ENCODE measurements around the gene DPM3. TPM values are rescaled to one million over a fixed set of nuclear protein-coding genes. Genes with fewer than 3 reads are reported as not detected.

DPM3 gene
- total RNA-seq, 1 donor from 2014 or later: 28.6 TPM

- no peak for TF ChIP-seq CTCF (conservative IDR thresholded peaks at IDR 0.05; ENCODE audit: low read depth, low read length)
- no peak for DNase-seq (ENCODE audit: low read depth)
- H3K4me3 ChIP-seq (ENCODE audit: low read depth, low read length): no peak overlapping the region
Measured at GRCh38 chr1:155133799-155134281, 6.5 kb downstream of the DPM3 start.

DNA sequence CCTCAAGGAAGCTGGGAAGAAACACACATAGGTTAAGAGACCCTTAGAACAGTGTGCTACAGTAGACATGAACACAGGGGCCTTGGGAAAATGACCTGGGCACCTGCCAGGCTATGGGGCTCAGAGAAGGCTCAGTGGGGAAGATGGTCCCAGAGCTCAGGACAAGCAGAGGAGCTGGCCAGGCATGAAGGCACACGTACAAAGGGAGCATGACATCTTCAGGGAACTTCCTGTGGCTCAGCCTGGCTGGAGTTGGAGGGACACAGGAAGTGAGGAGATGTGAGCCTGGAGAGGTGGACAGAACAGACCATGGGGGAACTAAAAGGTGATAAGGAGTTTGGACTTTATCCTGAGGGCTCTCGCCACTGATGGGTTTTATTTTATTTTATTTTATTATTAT is 8.5 kb downstream of the DPM3 start:
- no peak overlapping the region for H3K4me3 ChIP-seq (ENCODE audit: low read depth, low read length)
- no peak for TF ChIP-seq CTCF (conservative IDR thresholded peaks at IDR 0.05; ENCODE audit: low read depth, low read length)
- no peak for DNase-seq (ENCODE audit: low read depth)

DNA sequence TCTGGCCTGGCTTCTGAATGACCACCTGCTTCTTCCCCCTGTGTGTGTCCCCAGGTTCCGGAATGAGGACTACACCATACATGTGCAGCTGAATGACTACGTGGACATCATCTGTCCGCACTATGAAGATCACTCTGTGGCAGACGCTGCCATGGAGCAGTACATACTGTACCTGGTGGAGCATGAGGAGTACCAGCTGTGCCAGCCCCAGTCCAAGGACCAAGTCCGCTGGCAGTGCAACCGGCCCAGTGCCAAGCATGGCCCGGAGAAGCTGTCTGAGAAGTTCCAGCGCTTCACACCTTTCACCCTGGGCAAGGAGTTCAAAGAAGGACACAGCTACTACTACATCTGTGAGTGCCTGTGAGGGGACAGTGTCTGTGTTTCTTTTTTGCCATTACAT is 9.0 kb downstream of the DPM3 start:
- no peak for TF ChIP-seq CTCF (conservative IDR thresholded peaks at IDR 0.05; ENCODE audit: low read depth, low read length)
- H3K4me3 ChIP-seq (ENCODE audit: low read depth, low read length): peak overlapping the region; percentile 87
- no peak for DNase-seq (ENCODE audit: low read depth)

- H3K4me3 ChIP-seq (ENCODE audit: low read depth, low read length): peak overlapping the region; percentile 87
- TF ChIP-seq CTCF (conservative IDR thresholded peaks at IDR 0.05; ENCODE audit: low read depth, low read length): no peak
- no peak for DNase-seq (ENCODE audit: low read depth)
Measured at GRCh38 chr1:155130272-155131006, 9.9 kb downstream of the DPM3 start.

DNA sequence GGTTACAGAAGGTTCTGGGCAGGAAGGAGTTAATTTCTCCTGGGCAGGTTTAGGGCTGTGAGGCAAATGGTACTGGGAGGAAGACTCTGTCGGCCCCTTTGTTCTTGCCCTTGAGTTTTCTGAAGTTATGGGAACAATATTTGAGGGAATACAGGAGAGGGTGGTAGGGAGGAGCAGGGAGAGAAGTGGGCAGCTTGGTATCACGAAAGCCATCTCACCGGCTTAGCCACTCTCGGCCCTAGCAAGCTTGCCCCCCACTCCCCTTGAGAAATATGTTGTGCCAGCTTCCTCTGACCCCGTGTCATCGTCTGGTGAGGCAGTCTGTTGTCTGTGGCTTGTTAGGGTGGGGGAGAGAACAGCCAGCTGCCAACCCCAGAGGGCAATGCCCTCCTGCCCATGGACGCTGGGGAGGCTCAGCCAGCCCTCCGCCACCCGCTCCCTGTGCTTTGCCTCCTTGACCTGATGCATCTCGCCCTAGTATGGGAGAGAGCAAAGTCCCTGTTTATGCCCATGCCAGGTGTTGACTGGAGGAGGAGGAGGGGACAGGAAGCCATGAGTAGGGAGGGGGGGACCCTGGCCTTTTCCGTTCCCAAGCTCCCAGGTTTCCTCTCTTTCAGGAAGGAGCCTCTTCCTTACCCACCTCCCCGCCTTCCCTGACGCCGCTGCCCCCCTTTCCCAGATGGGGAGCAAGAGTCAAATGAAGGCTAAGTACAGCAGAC is 11.4 kb downstream of the DPM3 start:
- no peak for DNase-seq (ENCODE audit: low read depth)
- TF ChIP-seq CTCF (conservative IDR thresholded peaks at IDR 0.05; ENCODE audit: low read depth, low read length): no peak
- H3K4me3 ChIP-seq (ENCODE audit: low read depth, low read length): peak overlapping the region; percentile 87

GRCh38 chr1:155127967-155128754 is 12.2 kb downstream of the DPM3 start:
- H3K4me3 ChIP-seq (ENCODE audit: low read depth, low read length): peak overlapping the region; percentile 87
- no peak for DNase-seq (ENCODE audit: low read depth)
- no peak for TF ChIP-seq CTCF (conservative IDR thresholded peaks at IDR 0.05; ENCODE audit: low read depth, low read length)

All from epithelial cell of proximal tubule (primary cell).